Gastroesophageal sphincter (tissue), 4 donors: ENCODE results near the gene POLR2H. TPM values are rescaled to one million over a fixed set of nuclear protein-coding genes. Genes with fewer than 3 reads are reported as not detected.

Experiments
- ATAC-seq: fragments of 150-250 bp; one replicate; pipeline ENCODE4 v1.9.1; 2016; ENCODE audit warnings: mild to moderate bottlenecking, moderate library complexity
- H3K27ac ChIP-seq, 4 donors: fragments of 200-600 bp; sonication (generic) in 3 of 4; 1 replicate in 3 of 4; 2 replicates in 1 of 4; pipeline ENCODE4 v1.5.1; 2016 to 2019
- H3K27me3 ChIP-seq: fragments of 200-600 bp; sonication (generic); one replicate; pipeline ENCODE4 v1.5.1; 2019
- H3K36me3 ChIP-seq, 2 donors: fragments of 200-600 bp; sonication (generic); one replicate each; pipeline ENCODE4 v1.5.1; 2019; ENCODE audit warnings: control low read depth in 1 of 2
- H3K4me1 ChIP-seq, 3 donors: fragments of 200-600 bp; sonication (generic); 1 replicate in 2 of 3; 2 replicates in 1 of 3; pipeline ENCODE4 v1.5.1; 2016 to 2019; ENCODE audit warnings: control low read depth in 2 of 3
- H3K4me3 ChIP-seq, 2 donors: fragments of 200-600 bp; sonication (generic); one replicate each; pipeline ENCODE4 v1.5.1; 2019; ENCODE audit warnings: mild to moderate bottlenecking in 1 of 2, moderate library complexity in 1 of 2
- H3K9me3 ChIP-seq, 3 donors: fragments of 200-600 bp; sonication (generic); one replicate each; pipeline ENCODE4 v1.5.1; 2017 to 2019; ENCODE audit warnings: control low read depth in 2 of 3
- CTCF ChIP-seq, 4 experiments: fragments of 200-600 bp in 2 of 4; fragments of 450-650 bp in 2 of 4; sonication (generic) in 1 of 4; IDR thresholded peaks; one replicate each; pipeline ENCODE4 v1.5.1; 2017 to 2019; ENCODE audit warnings: antibody characterized with exemption in 4 of 4, mild to moderate bottlenecking in 2 of 4, moderate library complexity in 2 of 4
- EP300 ChIP-seq: sonication (generic); formaldehyde crosslinking; IDR thresholded peaks from one replicate; pipeline ENCODE4 v1.6.1; 2017; ENCODE audit warnings: antibody characterized with exemption, mild to moderate bottlenecking
- POLR2A ChIP-seq, 2 donors: fragments of 450-650 bp; IDR thresholded peaks; one replicate each; pipeline ENCODE4 v1.6.1; 2017; ENCODE audit warnings: antibody characterized with exemption in 2 of 2, mild to moderate bottlenecking in 2 of 2, moderate library complexity in 1 of 2
- POLR2AphosphoS5 ChIP-seq: sonication (generic); formaldehyde crosslinking; IDR thresholded peaks from one replicate; pipeline ENCODE4 v1.6.1; 2017; ENCODE audit warnings: antibody characterized with exemption
- WGBS, 2 donors: methylation state at CpG; one replicate each; pipeline ENCODE4 v1.1.5; 2018; ENCODE audit warnings: low coverage in 1 of 2; 5-methylcytosine and 5-hydroxymethylcytosine counted together
- total RNA-seq, 4 donors: library from RNA; depleted of rRNA; stranded (reverse); fragments of >200 nt; gene quantifications; one replicate each; pipeline ENCODE4 v1.1.0, GENCODE V29; 2016

The POLR2H gene
- total RNA-seq, 4 donors from 2014 or later, result 32.8 to 54.1 (median 40.9) TPM

GRCh38 chr3:184354121-184354728, 7.3 kb upstream of the POLR2H start:
- peak in 3 of 4 experiments; percentile 45 to 77 (median 58) for TF ChIP-seq CTCF (IDR thresholded peaks at IDR 0.05)
- no peak for TF ChIP-seq POLR2A (IDR thresholded peaks at IDR 0.05)
- Histone ChIP-seq H3K36me3 (peaks cover 0 to 51% of the 10 kb centered on the region in 2 donors), H3K4me1 (peaks cover 0 to 31% (median 0%) of the 10 kb centered on the region in 3 donors), H3K27me3 (no peaks in the 10 kb centered on the region), H3K9me3 (no peaks in the 10 kb centered on the region), H3K4me3 (no peak overlapping the region), H3K27ac (no peak overlapping the region)
- WGBS, 2 donors, result 60% methylated on average over 2 of the region's 18 CpGs; no CpG with 5 or more reads in 1 of the 2 donors
- peak; percentile 25 for ATAC-seq

DNA sequence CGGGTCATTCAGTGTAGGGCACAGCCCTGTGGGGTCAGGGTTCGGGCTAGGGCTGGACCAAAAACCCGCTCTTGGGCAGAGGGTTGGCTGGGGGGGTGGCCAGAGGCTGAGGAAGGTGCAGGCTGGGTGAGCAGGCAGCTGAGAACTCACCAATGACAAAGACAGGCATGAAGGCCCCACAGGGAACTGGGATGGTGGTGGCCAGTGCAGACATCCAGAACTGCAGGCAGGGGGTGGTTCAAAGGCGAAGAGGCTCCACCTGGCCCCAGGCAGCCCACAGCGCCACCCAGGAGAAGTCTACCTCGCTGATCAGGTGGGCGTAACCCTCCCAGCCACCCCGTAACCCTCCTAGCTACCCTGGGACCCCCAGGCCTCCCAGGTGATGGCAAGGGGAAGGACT, 6.8 kb upstream of the POLR2H start:
- peaks cover 0 to 37% (median 0%) of the 10 kb centered on the region in 3 donors for H3K4me1 ChIP-seq
- no peak overlapping the region for H3K4me3 ChIP-seq
- 64 to 70% methylated on average over 3 to 7 of the region's 8 CpGs for WGBS, 2 donors
- TF ChIP-seq POLR2AphosphoS5 (no peak), POLR2A (IDR thresholded peaks at IDR 0.05) (no peak), CTCF (IDR thresholded peaks at IDR 0.05) (no peak), EP300 (no peak)
- no peaks in the 10 kb centered on the region for H3K9me3 ChIP-seq
- H3K27ac ChIP-seq, result no peak overlapping the region
- ATAC-seq, result no peak
- no peaks in the 10 kb centered on the region for H3K27me3 ChIP-seq
- H3K36me3 ChIP-seq, result peaks cover 0 to 51% of the 10 kb centered on the region in 2 donors

- Histone ChIP-seq H3K36me3 (peaks cover 0 to 51% of the 10 kb centered on the region in 2 donors), H3K9me3 (no peaks in the 10 kb centered on the region), H3K4me1 (peaks cover 0 to 38% (median 2%) of the 10 kb centered on the region in 3 donors), H3K27ac (no peak overlapping the region), H3K4me3 (no peak overlapping the region), H3K27me3 (no peaks in the 10 kb centered on the region)
- 68 to 73% methylated on average over 4 to 6 of the region's 18 CpGs for WGBS, 2 donors
- peak; percentile 23 for ATAC-seq
- TF ChIP-seq POLR2AphosphoS5 (no peak), CTCF (IDR thresholded peaks at IDR 0.05) (no peak), POLR2A (IDR thresholded peaks at IDR 0.05) (no peak), EP300 (no peak)
Observed at GRCh38 chr3:184355261-184356040, 6.1 kb upstream of the POLR2H start.

- 100% methylated on average over 3 of the region's 24 CpGs; no CpG with 5 or more reads in 1 of the 2 donors for WGBS, 2 donors
Observed at GRCh38 chr3:184357248-184358123, 4.0 kb upstream of the POLR2H start.

More at GRCh38 chr3:184357248-184358123, 4.0 kb upstream of the POLR2H start:
- Histone ChIP-seq H3K27me3 (no peaks in the 10 kb centered on the region), H3K9me3 (no peaks in the 10 kb centered on the region), H3K36me3 (peaks cover 0 to 49% of the 10 kb centered on the region in 2 donors), H3K4me3 (no peak overlapping the region), H3K27ac (no peak overlapping the region), H3K4me1 (peaks cover 3 to 34% (median 10%) of the 10 kb centered on the region in 3 donors)
- no peak for TF ChIP-seq POLR2AphosphoS5
- TF ChIP-seq CTCF (IDR thresholded peaks at IDR 0.05), result no peak
- no peak for TF ChIP-seq EP300
- no peak for TF ChIP-seq POLR2A (IDR thresholded peaks at IDR 0.05)
- ATAC-seq, result no peak
